Measurements from ENCODE around the gene SFXN3. TPM values are rescaled to one million over a fixed set of nuclear protein-coding genes. Genes with fewer than 3 reads are reported as not detected.
A peak's percentile ranks its signal among the peaks of the same experiment; 100 is the strongest.

The SFXN3 gene
- total RNA-seq, 1 donor from 2014 or later, result 0.09 TPM

- H3K9me3 ChIP-seq (ENCODE audit: low read depth), result no peaks in the 10 kb centered on the region
- DNase-seq (ENCODE audit: low spot score), result peak; percentile 92
- H3K27me3 ChIP-seq, result no peaks in the 10 kb centered on the region
- H2AFZ ChIP-seq (replicated peaks), result peak overlapping the region; percentile 96
- H3K9ac ChIP-seq, result no peak overlapping the region
- H3K27ac ChIP-seq, result peak overlapping the region; percentile 47
- peak overlapping the region; percentile 95 for H3K27ac Mint-ChIP-seq
- peaks cover 34% of the 10 kb centered on the region for H3K79me2 ChIP-seq (ENCODE audit: low read depth)
- H3K4me3 ChIP-seq, result peak overlapping the region; percentile 96
- H3K36me3 ChIP-seq, result no peaks in the 10 kb centered on the region
- peaks cover 8% of the 10 kb centered on the region for H3K27me3 Mint-ChIP-seq (ENCODE audit: insufficient read depth, low read depth)
- peaks cover 13% of the 10 kb centered on the region for H3K4me1 ChIP-seq
- no peaks in the 10 kb centered on the region for H3K9me3 Mint-ChIP-seq
- peaks cover 16% of the 10 kb centered on the region for H3K4me1 Mint-ChIP-seq
- peaks cover 5% of the 10 kb centered on the region for H3K36me3 Mint-ChIP-seq
- peak overlapping the region; percentile 92 for H3K4me3 Mint-ChIP-seq
- H3K4me2 ChIP-seq, result peak overlapping the region; percentile 85
- TF ChIP-seq EZH2phosphoT487 (IDR thresholded peaks at IDR 0.05) (no peak), EZH2 (IDR thresholded peaks at IDR 0.05) (no peak), CTCF (IDR thresholded peaks at IDR 0.05) (peak; percentile 82)
- H3F3A ChIP-seq (ENCODE audit: low read depth), result peaks cover 57% of the 10 kb centered on the region
- H4K20me1 ChIP-seq (ENCODE audit: low read depth), result peaks cover 15% of the 10 kb centered on the region
Observed at GRCh38 chr10:100997360-100998182, 33.5 kb upstream of the SFXN3 start.

GRCh38 chr10:100998183-100998990 lies 32.6 kb upstream of the SFXN3 start:
- Histone ChIP-seq H3K4me1 (peaks cover 13% of the 10 kb centered on the region), H3K9ac (no peak overlapping the region), H3K4me3 (peak overlapping the region; percentile 96), H3K27ac (peak overlapping the region; percentile 47), H3F3A (ENCODE audit: low read depth) (peaks cover 56% of the 10 kb centered on the region), H3K36me3 (no peaks in the 10 kb centered on the region), H4K20me1 (ENCODE audit: low read depth) (peaks cover 18% of the 10 kb centered on the region), H3K4me2 (peak overlapping the region; percentile 85), H2AFZ (replicated peaks) (peak overlapping the region; percentile 8), H3K27me3 (no peaks in the 10 kb centered on the region), H3K9me3 (ENCODE audit: low read depth) (no peaks in the 10 kb centered on the region), H3K79me2 (ENCODE audit: low read depth) (peaks cover 42% of the 10 kb centered on the region)
- Mint-ChIP-seq H3K36me3 (peaks cover 9% of the 10 kb centered on the region), H3K27ac (peak overlapping the region; percentile 95), H3K4me1 (peaks cover 16% of the 10 kb centered on the region), H3K9me3 (no peaks in the 10 kb centered on the region), H3K4me3 (peak overlapping the region; percentile 90), H3K27me3 (ENCODE audit: insufficient read depth, low read depth) (peaks cover 10% of the 10 kb centered on the region)
- no peak for TF ChIP-seq CTCF (IDR thresholded peaks at IDR 0.05)
- TF ChIP-seq EZH2 (IDR thresholded peaks at IDR 0.05), result no peak
- no peak for TF ChIP-seq EZH2phosphoT487 (IDR thresholded peaks at IDR 0.05)
- DNase-seq (ENCODE audit: low spot score), result peak; percentile 87

- Histone ChIP-seq H3K9ac (peak overlapping the region; percentile 44), H3K27me3 (no peaks in the 10 kb centered on the region), H3K79me2 (ENCODE audit: low read depth) (peaks cover 43% of the 10 kb centered on the region), H3K4me1 (peaks cover 13% of the 10 kb centered on the region), H3K4me3 (peak overlapping the region; percentile 96), H2AFZ (replicated peaks) (peak overlapping the region; percentile 64), H3K9me3 (ENCODE audit: low read depth) (no peaks in the 10 kb centered on the region), H4K20me1 (ENCODE audit: low read depth) (peaks cover 18% of the 10 kb centered on the region), H3K36me3 (no peaks in the 10 kb centered on the region), H3K27ac (peak overlapping the region; percentile 67), H3K4me2 (peak overlapping the region; percentile 85), H3F3A (ENCODE audit: low read depth) (peaks cover 48% of the 10 kb centered on the region)
- Mint-ChIP-seq H3K9me3 (no peaks in the 10 kb centered on the region), H3K4me3 (peak overlapping the region; percentile 90), H3K27me3 (ENCODE audit: insufficient read depth, low read depth) (peaks cover 10% of the 10 kb centered on the region), H3K27ac (peak overlapping the region; percentile 95), H3K36me3 (peaks cover 7% of the 10 kb centered on the region), H3K4me1 (peaks cover 16% of the 10 kb centered on the region)
- peak; percentile 89 for DNase-seq (ENCODE audit: low spot score)
- TF ChIP-seq CTCF (IDR thresholded peaks at IDR 0.05), result peak; percentile 93
- TF ChIP-seq EZH2 (IDR thresholded peaks at IDR 0.05), result no peak
Observed at GRCh38 chr10:100998991-100999741, 31.9 kb upstream of the SFXN3 start.
